KBM-7 (cell line): Measurements from ENCODE around the gene DTX4.

ENCODE experiments used
- DNase-seq: peaks from one replicate; pipeline ENCODE4 v3.0.0-alpha.2; 2015
- in situ Hi-C: fragments of 300-500 bp; cut with MboI; formaldehyde crosslinking; loops from 2 replicates; pipeline ENCODE4 v1.14.3; 2020; ENCODE audit warnings: low sequenced_read_pairs, low pct_unique_long_range_greater_than_20kb, mixed read lengths

Gene DTX4

GRCh38 chr11:59254286-59254685 lies 82.4 kb downstream of the DTX4 start:
- in situ Hi-C loops = no loop called here

DNA sequence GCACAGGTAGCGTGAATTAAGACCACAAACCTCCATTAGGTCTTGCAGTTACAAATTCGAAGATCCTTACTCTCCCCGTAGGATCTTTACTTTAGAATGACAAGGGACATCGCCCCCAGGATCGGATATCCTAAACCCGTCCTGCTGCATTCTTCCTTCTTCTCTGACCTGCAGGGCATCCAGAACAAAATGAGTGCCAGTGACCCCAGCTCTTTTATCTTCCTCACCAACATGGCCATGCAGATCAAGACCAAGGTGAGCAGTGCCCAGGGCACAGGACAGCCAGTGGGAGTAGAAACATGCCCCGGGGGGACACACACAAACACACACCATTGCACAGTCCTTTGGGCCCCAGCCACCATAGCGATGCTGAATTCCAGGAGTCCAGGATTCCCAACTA lies 83.3 kb downstream of the DTX4 start:
- no peak for DNase-seq
- in situ Hi-C loops = no loop called here

More at GRCh38 chr11:59254286-59254685, 82.4 kb downstream of the DTX4 start:
- no peak for DNase-seq
